ENCODE results near the gene PTN.

GRCh38 chr7:137306748-137307147, 36.8 kb downstream of the PTN start:
- TF ChIP-seq, protein P1, sequence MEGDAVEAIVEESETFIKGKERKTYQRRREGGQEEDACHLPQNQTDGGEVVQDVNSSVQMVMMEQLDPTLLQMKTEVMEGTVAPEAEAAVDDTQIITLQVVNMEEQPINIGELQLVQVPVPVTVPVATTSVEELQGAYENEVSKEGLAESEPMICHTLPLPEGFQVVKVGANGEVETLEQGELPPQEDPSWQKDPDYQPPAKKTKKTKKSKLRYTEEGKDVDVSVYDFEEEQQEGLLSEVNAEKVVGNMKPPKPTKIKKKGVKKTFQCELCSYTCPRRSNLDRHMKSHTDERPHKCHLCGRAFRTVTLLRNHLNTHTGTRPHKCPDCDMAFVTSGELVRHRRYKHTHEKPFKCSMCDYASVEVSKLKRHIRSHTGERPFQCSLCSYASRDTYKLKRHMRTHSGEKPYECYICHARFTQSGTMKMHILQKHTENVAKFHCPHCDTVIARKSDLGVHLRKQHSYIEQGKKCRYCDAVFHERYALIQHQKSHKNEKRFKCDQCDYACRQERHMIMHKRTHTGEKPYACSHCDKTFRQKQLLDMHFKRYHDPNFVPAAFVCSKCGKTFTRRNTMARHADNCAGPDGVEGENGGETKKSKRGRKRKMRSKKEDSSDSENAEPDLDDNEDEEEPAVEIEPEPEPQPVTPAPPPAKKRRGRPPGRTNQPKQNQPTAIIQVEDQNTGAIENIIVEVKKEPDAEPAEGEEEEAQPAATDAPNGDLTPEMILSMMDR (conservative IDR thresholded peaks at IDR 0.05 in 1 of 2, IDR thresholded peaks at IDR 0.05 in 1 of 2; ENCODE audit: low read depth in 1 of 2, low read length in 2 of 2) = no peak
- TF ChIP-seq EZH2 (IDR thresholded peaks at IDR 0.05; ENCODE audit: low read length, missing control alignments) = no peak
